ENCODE data around the gene HOXA6. TPM values are rescaled to one million over a fixed set of nuclear protein-coding genes. Genes with fewer than 3 reads are reported as not detected.

The HOXA6 gene
- total RNA-seq, 1 experiment from 2014 or later, result 12.4 TPM

DNA sequence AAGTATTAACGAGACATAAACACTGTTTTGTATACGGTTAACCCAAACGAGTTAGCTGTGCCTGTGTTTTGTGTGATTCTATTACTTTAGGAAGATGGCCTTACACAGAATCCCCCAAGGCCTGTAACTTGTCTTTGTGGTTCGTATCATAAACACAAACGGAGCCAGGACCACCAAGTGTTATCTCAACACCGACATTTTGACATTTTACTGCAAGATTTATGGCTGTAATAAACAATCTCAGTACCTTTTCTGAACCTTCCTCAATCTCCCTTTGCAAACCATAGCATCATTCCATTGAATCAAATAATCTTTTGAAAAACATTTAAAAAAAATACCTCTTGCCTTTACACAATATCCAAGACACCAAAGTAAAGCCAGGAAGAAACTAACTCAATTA, 14.6 kb downstream of the HOXA6 start:
- CTCF ChIA-PET, result interaction anchor here (0.6 to 1.7 kb wide), 2 partner anchors 13 to 273 kb away, joined by 6 to 9 read pairs; no protein-coding TSS in a partner anchor

GRCh38 chr7:27132214-27132613, 15.4 kb downstream of the HOXA6 start:
- CTCF ChIA-PET, result no interaction called here
- no peaks in the 10 kb centered on the region for H3K9me3 Mint-ChIP-seq (ENCODE audit: low read depth, unreplicated experiment)
- H3K4me1 Mint-ChIP-seq (ENCODE audit: low read depth, unreplicated experiment), result peaks cover 47% of the 10 kb centered on the region
- no TSS peak for BruUV-seq (replicated peaks)
- H3K27me3 Mint-ChIP-seq (ENCODE audit: unreplicated experiment), result no peaks in the 10 kb centered on the region
- no peak for DNase-seq
- H3K36me3 Mint-ChIP-seq (ENCODE audit: insufficient read depth, unreplicated experiment), result peaks cover 4% of the 10 kb centered on the region
- H3K4me3 Mint-ChIP-seq (ENCODE audit: low read depth, unreplicated experiment), result no peak overlapping the region
- intact Hi-C loops (cut with micrococcal nuclease; ENCODE audit: unreplicated experiment), result no loop called here
- TF ChIP-seq, protein P1, sequence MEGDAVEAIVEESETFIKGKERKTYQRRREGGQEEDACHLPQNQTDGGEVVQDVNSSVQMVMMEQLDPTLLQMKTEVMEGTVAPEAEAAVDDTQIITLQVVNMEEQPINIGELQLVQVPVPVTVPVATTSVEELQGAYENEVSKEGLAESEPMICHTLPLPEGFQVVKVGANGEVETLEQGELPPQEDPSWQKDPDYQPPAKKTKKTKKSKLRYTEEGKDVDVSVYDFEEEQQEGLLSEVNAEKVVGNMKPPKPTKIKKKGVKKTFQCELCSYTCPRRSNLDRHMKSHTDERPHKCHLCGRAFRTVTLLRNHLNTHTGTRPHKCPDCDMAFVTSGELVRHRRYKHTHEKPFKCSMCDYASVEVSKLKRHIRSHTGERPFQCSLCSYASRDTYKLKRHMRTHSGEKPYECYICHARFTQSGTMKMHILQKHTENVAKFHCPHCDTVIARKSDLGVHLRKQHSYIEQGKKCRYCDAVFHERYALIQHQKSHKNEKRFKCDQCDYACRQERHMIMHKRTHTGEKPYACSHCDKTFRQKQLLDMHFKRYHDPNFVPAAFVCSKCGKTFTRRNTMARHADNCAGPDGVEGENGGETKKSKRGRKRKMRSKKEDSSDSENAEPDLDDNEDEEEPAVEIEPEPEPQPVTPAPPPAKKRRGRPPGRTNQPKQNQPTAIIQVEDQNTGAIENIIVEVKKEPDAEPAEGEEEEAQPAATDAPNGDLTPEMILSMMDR (IDR thresholded peaks at IDR 0.05; ENCODE audit: unreplicated experiment), result no peak
- no peak overlapping the region for H3K27ac Mint-ChIP-seq (ENCODE audit: unreplicated experiment)

More for the DNA sequence above, 14.6 kb downstream of the HOXA6 start:
- Mint-ChIP-seq H3K27ac (ENCODE audit: unreplicated experiment) (peak overlapping the region; percentile 77), H3K4me1 (ENCODE audit: low read depth, unreplicated experiment) (peaks cover 47% of the 10 kb centered on the region), H3K9me3 (ENCODE audit: low read depth, unreplicated experiment) (no peaks in the 10 kb centered on the region), H3K36me3 (ENCODE audit: insufficient read depth, unreplicated experiment) (peaks cover 4% of the 10 kb centered on the region), H3K4me3 (ENCODE audit: low read depth, unreplicated experiment) (no peak overlapping the region), H3K27me3 (ENCODE audit: unreplicated experiment) (no peaks in the 10 kb centered on the region)
- no peak for DNase-seq
- TF ChIP-seq, protein P1 (IDR thresholded peaks at IDR 0.05; ENCODE audit: unreplicated experiment), result no peak
- intact Hi-C loops (cut with micrococcal nuclease; ENCODE audit: unreplicated experiment), result no loop called here
- no TSS peak for BruUV-seq (replicated peaks)

- H3K4me3 Mint-ChIP-seq (ENCODE audit: low read depth, unreplicated experiment), result no peak overlapping the region
- intact Hi-C loops (cut with micrococcal nuclease; ENCODE audit: unreplicated experiment), result no loop called here
- no peak overlapping the region for H3K27ac Mint-ChIP-seq (ENCODE audit: unreplicated experiment)
- H3K9me3 Mint-ChIP-seq (ENCODE audit: low read depth, unreplicated experiment), result no peaks in the 10 kb centered on the region
- CTCF ChIA-PET, result interaction anchor here (0.8 kb wide), 1 partner anchor 11 kb away, joined by 5 read pairs; no protein-coding TSS in a partner anchor
- H3K4me1 Mint-ChIP-seq (ENCODE audit: low read depth, unreplicated experiment), result peaks cover 44% of the 10 kb centered on the region
- DNase-seq, result no peak
- BruUV-seq (replicated peaks), result no TSS peak
- TF ChIP-seq, protein P1 (IDR thresholded peaks at IDR 0.05; ENCODE audit: unreplicated experiment), result no peak
- peaks cover 4% of the 10 kb centered on the region for H3K36me3 Mint-ChIP-seq (ENCODE audit: insufficient read depth, unreplicated experiment)
- no peaks in the 10 kb centered on the region for H3K27me3 Mint-ChIP-seq (ENCODE audit: unreplicated experiment)
Observed at GRCh38 chr7:27131390-27131819, 16.2 kb downstream of the HOXA6 start.

GRCh38 chr7:27130540-27131389, 16.8 kb downstream of the HOXA6 start, which contains the start of gene HOXA4:
HOXA4 (minus strand) TSS chr7:27130757; CDS start chr7:27130733, 24 bp downstream.
- Mint-ChIP-seq H3K36me3 (ENCODE audit: insufficient read depth, unreplicated experiment) (no peaks in the 10 kb centered on the region), H3K27ac (ENCODE audit: unreplicated experiment) (no peak within 1 kb of the TSS), H3K27me3 (ENCODE audit: unreplicated experiment) (no peaks in the 10 kb centered on the region), H3K9me3 (ENCODE audit: low read depth, unreplicated experiment) (no peaks in the 10 kb centered on the region), H3K4me3 (ENCODE audit: low read depth, unreplicated experiment) (no peak within 1 kb of the TSS), H3K4me1 (ENCODE audit: low read depth, unreplicated experiment) (peaks cover 38% of the 10 kb centered on the region)
- DNase-seq, result no peak
- TF ChIP-seq, protein P1 (IDR thresholded peaks at IDR 0.05; ENCODE audit: unreplicated experiment), result no peak
- intact Hi-C loops (cut with micrococcal nuclease; ENCODE audit: unreplicated experiment), result no loop called here
- BruUV-seq (replicated peaks), result no TSS peak
- CTCF ChIA-PET, result interaction anchor here (0.8 kb wide), 1 partner anchor 10 kb away, joined by 5 read pairs; no protein-coding TSS in a partner anchor
